AG04449 (cell line): ENCODE data around the gene PRLR.

ENCODE experiments used
- CTCF ChIA-PET: fragments of 350-600 bp; formaldehyde crosslinking; extraction: SDS; loops from one replicate; lab custom pipeline; 2021; ENCODE audit warnings: antibody characterized with exemption; lab: Yijun Ruan, JAX
- POLR2A ChIA-PET: fragments of 400-600, 350-600 bp; formaldehyde crosslinking; extraction: SDS; loops from one replicate; lab custom pipeline; 2020; ENCODE audit warnings: antibody characterized with exemption, inconsistent platforms; lab: Yijun Ruan, JAX
- DNase-seq: peaks from one replicate; pipeline ENCODE4 v3.0.0-alpha.2; 2010; ENCODE audit warnings: low read depth, low spot score
- H3K4me3 ChIP-seq: 2 replicates; pipeline ENCODE4 v1.5.1; 2011; ENCODE audit warnings: low read depth, mild to moderate bottlenecking, control low read depth, low read length
- CTCF ChIP-seq: IDR thresholded peaks from one replicate; pipeline ENCODE4 v1.5.1; 2011; ENCODE audit warnings: mild to moderate bottlenecking, moderate library complexity, low read length, control low read depth, inconsistent platforms; ENCODE audit not compliant: insufficient read depth; ENCODE audit errors: missing control alignments

PRLR gene

GRCh38 chr5:35202319-35203111 is 27.8 kb downstream of the PRLR start:
- CTCF ChIA-PET = interaction anchor here (0.9 to 2.3 kb wide), 9 partner anchors 9 to 724 kb away, joined by 3 to 9 read pairs (median 5); no protein-coding TSS in a partner anchor
- POLR2A ChIA-PET = no interaction called here
- H3K4me3 ChIP-seq = no peak overlapping the region
- peak; percentile 55 for TF ChIP-seq CTCF
- no peak for DNase-seq

- no peak for DNase-seq
- ChIA-PET CTCF (no interaction called here), POLR2A (no interaction called here)
- H3K4me3 ChIP-seq = no peak overlapping the region
- TF ChIP-seq CTCF = no peak
Observed at GRCh38 chr5:35201291-35201690, 29.0 kb downstream of the PRLR start.

GRCh38 chr5:35199886-35200285 is 30.4 kb downstream of the PRLR start:
- no peak for TF ChIP-seq CTCF
- CTCF ChIA-PET = interaction anchor here (1.1 to 1.7 kb wide), 2 partner anchors 10 to 109 kb away, joined by 4 to 8 read pairs; no protein-coding TSS in a partner anchor
- H3K4me3 ChIP-seq = no peak overlapping the region
- no peak for DNase-seq
- POLR2A ChIA-PET = no interaction called here

- DNase-seq = no peak
- no peak overlapping the region for H3K4me3 ChIP-seq
- no peak for TF ChIP-seq CTCF
- ChIA-PET CTCF (interaction anchor here (0.8 to 1.7 kb wide), 4 partner anchors 11 to 418 kb away, joined by 3 to 8 read pairs (median 4); no protein-coding TSS in a partner anchor), POLR2A (interaction anchor here (0.6 kb wide), 1 partner anchor 788 kb away, joined by 3 read pairs; no protein-coding TSS in a partner anchor)
Observed at GRCh38 chr5:35198686-35199085, 31.6 kb downstream of the PRLR start.

DNA sequence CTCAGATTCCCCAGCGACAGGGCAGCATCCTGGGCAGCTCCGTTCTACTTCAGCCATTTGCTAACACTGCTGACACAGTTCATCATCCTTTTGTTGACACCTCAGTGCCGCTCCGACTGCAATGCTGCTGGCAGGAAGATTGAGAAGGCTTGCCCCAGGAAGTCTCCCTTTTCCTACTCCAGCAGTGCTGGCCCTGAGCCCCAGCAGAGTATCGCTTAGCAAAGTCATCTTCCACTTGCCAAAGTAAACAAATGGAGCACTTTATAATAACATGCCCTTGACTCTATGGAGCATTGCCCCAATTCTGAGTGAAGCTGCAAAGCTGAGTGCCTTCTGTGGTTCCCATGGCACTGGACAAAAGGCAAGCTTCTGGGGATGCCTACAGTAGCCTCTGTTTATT is 32.2 kb downstream of the PRLR start:
- H3K4me3 ChIP-seq = no peak overlapping the region
- ChIA-PET CTCF (interaction anchor here (0.8 to 1.7 kb wide), 4 partner anchors 10 to 419 kb away, joined by 3 to 8 read pairs (median 3); no protein-coding TSS in a partner anchor), POLR2A (no interaction called here)
- DNase-seq = no peak
- TF ChIP-seq CTCF = no peak

- ChIA-PET CTCF (interaction anchor here (1.4 kb wide), 1 partner anchor 15 kb away, joined by 3 read pairs; no protein-coding TSS in a partner anchor), POLR2A (no interaction called here)
- TF ChIP-seq CTCF = no peak
- H3K4me3 ChIP-seq = no peak overlapping the region
- no peak for DNase-seq
Observed at GRCh38 chr5:35197351-35197750, 32.9 kb downstream of the PRLR start.
